ENCODE measurements around the gene CNPY3.

CNPY3 gene

GRCh38 chr6:42984924-42985475 is 55.7 kb downstream of the CNPY3 start:
- no peak for DNase-seq

- no peak for DNase-seq
These were observed 58.5 kb downstream of the CNPY3 start for GRCh38 chr6:42987533-42988451.

GRCh38 chr6:42988486-42989020 is 59.3 kb downstream of the CNPY3 start:
- no peak for DNase-seq

Measured in T-helper 9 cell (primary cell).